WTC11 (cell line): Measurements from ENCODE around the gene RPP14. TPM values are rescaled to one million over a fixed set of nuclear protein-coding genes. Genes with fewer than 3 reads are reported as not detected.

Source experiments
- ATAC-seq: fragments of 200-7000 bp; cut with Tn5 transposase; 2 replicates; pipeline ENCODE4 v1.10.0; 2021; ENCODE audit warnings: mild to moderate bottlenecking, moderate library complexity
- CTCF ChIA-PET: fragments of 300-600 bp; sonication (Branson Sonifier 250); formaldehyde crosslinking; loops from one replicate; lab custom pipeline; 2021; ENCODE audit warnings: antibody characterized with exemption; lab: Charles Lee
- POLR2A ChIA-PET: fragments of 350-600 bp; sonication (Branson Sonifier 250); formaldehyde crosslinking; loops from one replicate; lab custom pipeline; 2021; ENCODE audit warnings: antibody characterized with exemption; lab: Charles Lee
- DNase-seq: peaks from one replicate; pipeline ENCODE4 v3.0.0; 2021; ENCODE audit warnings: low spot score
- H3K27ac Mint-ChIP-seq: 2 replicates; pipeline ENCODE4 v1.8.0; 2021; ENCODE audit warnings: mixed read lengths
- H3K27me3 Mint-ChIP-seq: 2 replicates; pipeline ENCODE4 v1.8.0; 2021; ENCODE audit warnings: low read depth, mild to moderate bottlenecking, moderate library complexity, mixed read lengths
- H3K36me3 Mint-ChIP-seq: 2 replicates; pipeline ENCODE4 v1.8.0; 2021; ENCODE audit warnings: mixed read lengths
- H3K4me1 Mint-ChIP-seq: 2 replicates; pipeline ENCODE4 v1.8.0; 2022; ENCODE audit warnings: mixed read lengths
- H3K4me3 Mint-ChIP-seq: 2 replicates; pipeline ENCODE4 v1.8.0; 2021; ENCODE audit warnings: mild to moderate bottlenecking, moderate library complexity, mixed read lengths
- H3K9me3 Mint-ChIP-seq: 2 replicates; pipeline ENCODE4 v1.8.0; 2021; ENCODE audit warnings: mixed read lengths
- AR ChIP-seq: fragments of 250-450 bp; sonication (Bioruptor Pico); IDR thresholded peaks from 2 replicates; pipeline ENCODE4 v1.9.0; 2021; ENCODE audit warnings: mild to moderate bottlenecking
- ATF2 ChIP-seq: sonication (generic); formaldehyde crosslinking; IDR thresholded peaks from 2 replicates; pipeline ENCODE4 v1.8.1; 2022; ENCODE audit warnings: low read depth, missing genetic modification reagents, borderline replicate concordance
- ESRRA ChIP-seq: sonication (generic); formaldehyde crosslinking; IDR thresholded peaks from 2 replicates; pipeline ENCODE4 v1.8.1; 2022; ENCODE audit warnings: mild to moderate bottlenecking, missing genetic modification reagents, borderline replicate concordance
- FOXJ3 ChIP-seq: sonication (generic); formaldehyde crosslinking; IDR thresholded peaks from 2 replicates; pipeline ENCODE4 v1.9.0; 2021; ENCODE audit warnings: missing genetic modification reagents, mild to moderate bottlenecking, borderline replicate concordance
- KAT7 ChIP-seq: sonication (generic); formaldehyde crosslinking; IDR thresholded peaks from 2 replicates; pipeline ENCODE4 v1.8.1; 2023; ENCODE audit warnings: missing genetic modification reagents, mild to moderate bottlenecking, borderline replicate concordance
- PRRX2 ChIP-seq: fragments of 250-450 bp; sonication (Bioruptor Pico); IDR thresholded peaks from 2 replicates; pipeline ENCODE4 v1.8.0; 2021; ENCODE audit warnings: mild to moderate bottlenecking
- SOX15 ChIP-seq: fragments of 250-450 bp; sonication (Bioruptor Pico); IDR thresholded peaks from 2 replicates; pipeline ENCODE4 v1.9.0; 2021; ENCODE audit warnings: mild to moderate bottlenecking
- TP53 ChIP-seq: sonication (generic); formaldehyde crosslinking; IDR thresholded peaks from 2 replicates; pipeline ENCODE4 v1.8.1; 2023; ENCODE audit warnings: mild to moderate bottlenecking, missing genetic modification reagents
- ZBTB43 ChIP-seq: sonication (generic); formaldehyde crosslinking; IDR thresholded peaks from 2 replicates; pipeline ENCODE4 v1.8.1; 2023; ENCODE audit warnings: mild to moderate bottlenecking, missing genetic modification reagents
- ZNF423 ChIP-seq: fragments of 250-450 bp; sonication (Bioruptor Pico); IDR thresholded peaks from 2 replicates; pipeline ENCODE4 v2.1.2; 2022; ENCODE audit warnings: mild to moderate bottlenecking, moderate library complexity
- ZSCAN18 ChIP-seq: fragments of 250-450 bp; sonication (Bioruptor Pico); IDR thresholded peaks from 2 replicates; pipeline ENCODE4 v2.1.2; 2022; ENCODE audit warnings: mild to moderate bottlenecking, moderate library complexity
- total RNA-seq: library from RNA; stranded (reverse); gene quantifications from 3 replicates; pipeline ENCODE4 v1.2.3, GENCODE V29; 2021
- TF ChIP-seq, protein P1 (sequence below): sonication (generic); formaldehyde crosslinking; IDR thresholded peaks from 2 replicates; pipeline ENCODE4 v1.8.1; 2023; ENCODE audit warnings: mild to moderate bottlenecking, missing genetic modification reagents, borderline replicate concordance
- TF ChIP-seq, protein P2 (sequence below): sonication (generic); formaldehyde crosslinking; IDR thresholded peaks from 2 replicates; pipeline ENCODE4 v1.8.1; 2023; ENCODE audit warnings: mild to moderate bottlenecking, moderate library complexity, missing genetic modification reagents
- TF ChIP-seq, protein P3 (sequence below): sonication (generic); formaldehyde crosslinking; conservative IDR thresholded peaks from 2 replicates; pipeline ENCODE4 v1.8.1; 2023; ENCODE audit warnings: mild to moderate bottlenecking, low read depth, missing genetic modification reagents, moderate library complexity

The RPP14 gene
- total RNA-seq, 1 experiment from 2014 or later = 17.9 TPM

DNA sequence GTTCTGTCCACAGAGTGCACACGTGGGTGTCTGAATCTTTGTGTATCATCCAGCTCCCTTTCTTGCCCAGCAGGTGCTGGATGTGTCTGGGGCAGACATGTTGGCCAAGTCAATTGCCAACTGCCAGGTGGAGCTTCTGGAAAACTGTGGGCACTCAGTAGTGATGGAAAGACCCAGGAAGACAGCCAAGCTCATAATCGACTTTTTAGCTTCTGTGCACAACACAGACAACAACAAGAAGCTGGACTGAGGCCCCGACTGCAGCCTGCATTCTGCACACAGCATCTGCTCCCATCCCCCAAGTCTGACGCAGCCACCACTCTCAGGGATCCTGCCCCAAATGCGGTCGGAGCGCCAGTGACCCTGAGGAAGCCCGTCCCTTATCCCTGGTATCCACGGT lies 12.5 kb upstream of the RPP14 start:
- Mint-ChIP-seq H3K4me1 (peaks cover 4% of the 10 kb centered on the region; the same call in 1 of the 2 replicates), H3K27me3 (no peaks in the 10 kb centered on the region; the same call in 1 of the 2 replicates), H3K36me3 (peaks cover 10% of the 10 kb centered on the region), H3K4me3 (no peak overlapping the region), H3K27ac (no peak overlapping the region), H3K9me3 (peaks cover 13% of the 10 kb centered on the region; the same call in 1 of the 2 replicates)
- CTCF ChIA-PET = interaction anchor here (1.6 to 2.1 kb wide), 2 partner anchors 13 to 106 kb away, joined by 5 to 6 read pairs; partner anchors contain the start of genes HTD2 and RPP14
- ATAC-seq (no peak), DNase-seq (no peak)
- POLR2A ChIA-PET = no interaction called here
- no peak for TF ChIP-seq AR (CRISPR knock-in tag)
- no peak for TF ChIP-seq ZNF423 (CRISPR knock-in tag)
- TF ChIP-seq, protein P1, sequence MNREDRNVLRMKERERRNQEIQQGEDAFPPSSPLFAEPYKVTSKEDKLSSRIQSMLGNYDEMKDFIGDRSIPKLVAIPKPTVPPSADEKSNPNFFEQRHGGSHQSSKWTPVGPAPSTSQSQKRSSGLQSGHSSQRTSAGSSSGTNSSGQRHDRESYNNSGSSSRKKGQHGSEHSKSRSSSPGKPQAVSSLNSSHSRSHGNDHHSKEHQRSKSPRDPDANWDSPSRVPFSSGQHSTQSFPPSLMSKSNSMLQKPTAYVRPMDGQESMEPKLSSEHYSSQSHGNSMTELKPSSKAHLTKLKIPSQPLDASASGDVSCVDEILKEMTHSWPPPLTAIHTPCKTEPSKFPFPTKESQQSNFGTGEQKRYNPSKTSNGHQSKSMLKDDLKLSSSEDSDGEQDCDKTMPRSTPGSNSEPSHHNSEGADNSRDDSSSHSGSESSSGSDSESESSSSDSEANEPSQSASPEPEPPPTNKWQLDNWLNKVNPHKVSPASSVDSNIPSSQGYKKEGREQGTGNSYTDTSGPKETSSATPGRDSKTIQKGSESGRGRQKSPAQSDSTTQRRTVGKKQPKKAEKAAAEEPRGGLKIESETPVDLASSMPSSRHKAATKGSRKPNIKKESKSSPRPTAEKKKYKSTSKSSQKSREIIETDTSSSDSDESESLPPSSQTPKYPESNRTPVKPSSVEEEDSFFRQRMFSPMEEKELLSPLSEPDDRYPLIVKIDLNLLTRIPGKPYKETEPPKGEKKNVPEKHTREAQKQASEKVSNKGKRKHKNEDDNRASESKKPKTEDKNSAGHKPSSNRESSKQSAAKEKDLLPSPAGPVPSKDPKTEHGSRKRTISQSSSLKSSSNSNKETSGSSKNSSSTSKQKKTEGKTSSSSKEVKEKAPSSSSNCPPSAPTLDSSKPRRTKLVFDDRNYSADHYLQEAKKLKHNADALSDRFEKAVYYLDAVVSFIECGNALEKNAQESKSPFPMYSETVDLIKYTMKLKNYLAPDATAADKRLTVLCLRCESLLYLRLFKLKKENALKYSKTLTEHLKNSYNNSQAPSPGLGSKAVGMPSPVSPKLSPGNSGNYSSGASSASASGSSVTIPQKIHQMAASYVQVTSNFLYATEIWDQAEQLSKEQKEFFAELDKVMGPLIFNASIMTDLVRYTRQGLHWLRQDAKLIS (CRISPR knock-in tag) = no peak
- TF ChIP-seq ESRRA (CRISPR knock-in tag) = no peak
- TF ChIP-seq, protein P2, sequence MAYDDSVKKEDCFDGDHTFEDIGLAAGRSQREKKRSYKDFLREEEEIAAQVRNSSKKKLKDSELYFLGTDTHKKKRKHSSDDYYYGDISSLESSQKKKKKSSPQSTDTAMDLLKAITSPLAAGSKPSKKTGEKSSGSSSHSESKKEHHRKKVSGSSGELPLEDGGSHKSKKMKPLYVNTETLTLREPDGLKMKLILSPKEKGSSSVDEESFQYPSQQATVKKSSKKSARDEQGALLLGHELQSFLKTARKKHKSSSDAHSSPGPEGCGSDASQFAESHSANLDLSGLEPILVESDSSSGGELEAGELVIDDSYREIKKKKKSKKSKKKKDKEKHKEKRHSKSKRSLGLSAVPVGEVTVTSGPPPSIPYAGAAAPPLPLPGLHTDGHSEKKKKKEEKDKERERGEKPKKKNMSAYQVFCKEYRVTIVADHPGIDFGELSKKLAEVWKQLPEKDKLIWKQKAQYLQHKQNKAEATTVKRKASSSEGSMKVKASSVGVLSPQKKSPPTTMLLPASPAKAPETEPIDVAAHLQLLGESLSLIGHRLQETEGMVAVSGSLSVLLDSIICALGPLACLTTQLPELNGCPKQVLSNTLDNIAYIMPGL (CRISPR knock-in tag) = no peak
- no peak for TF ChIP-seq TP53 (CRISPR knock-in tag)
- no peak for TF ChIP-seq SOX15 (CRISPR knock-in tag)
- TF ChIP-seq ATF2 (CRISPR knock-in tag) = no peak
- TF ChIP-seq FOXJ3 (CRISPR knock-in tag) = no peak
- no peak for TF ChIP-seq KAT7 (CRISPR knock-in tag)
- TF ChIP-seq, protein P3, sequence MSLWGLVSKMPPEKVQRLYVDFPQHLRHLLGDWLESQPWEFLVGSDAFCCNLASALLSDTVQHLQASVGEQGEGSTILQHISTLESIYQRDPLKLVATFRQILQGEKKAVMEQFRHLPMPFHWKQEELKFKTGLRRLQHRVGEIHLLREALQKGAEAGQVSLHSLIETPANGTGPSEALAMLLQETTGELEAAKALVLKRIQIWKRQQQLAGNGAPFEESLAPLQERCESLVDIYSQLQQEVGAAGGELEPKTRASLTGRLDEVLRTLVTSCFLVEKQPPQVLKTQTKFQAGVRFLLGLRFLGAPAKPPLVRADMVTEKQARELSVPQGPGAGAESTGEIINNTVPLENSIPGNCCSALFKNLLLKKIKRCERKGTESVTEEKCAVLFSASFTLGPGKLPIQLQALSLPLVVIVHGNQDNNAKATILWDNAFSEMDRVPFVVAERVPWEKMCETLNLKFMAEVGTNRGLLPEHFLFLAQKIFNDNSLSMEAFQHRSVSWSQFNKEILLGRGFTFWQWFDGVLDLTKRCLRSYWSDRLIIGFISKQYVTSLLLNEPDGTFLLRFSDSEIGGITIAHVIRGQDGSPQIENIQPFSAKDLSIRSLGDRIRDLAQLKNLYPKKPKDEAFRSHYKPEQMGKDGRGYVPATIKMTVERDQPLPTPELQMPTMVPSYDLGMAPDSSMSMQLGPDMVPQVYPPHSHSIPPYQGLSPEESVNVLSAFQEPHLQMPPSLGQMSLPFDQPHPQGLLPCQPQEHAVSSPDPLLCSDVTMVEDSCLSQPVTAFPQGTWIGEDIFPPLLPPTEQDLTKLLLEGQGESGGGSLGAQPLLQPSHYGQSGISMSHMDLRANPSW (CRISPR knock-in tag) = no peak

DNA sequence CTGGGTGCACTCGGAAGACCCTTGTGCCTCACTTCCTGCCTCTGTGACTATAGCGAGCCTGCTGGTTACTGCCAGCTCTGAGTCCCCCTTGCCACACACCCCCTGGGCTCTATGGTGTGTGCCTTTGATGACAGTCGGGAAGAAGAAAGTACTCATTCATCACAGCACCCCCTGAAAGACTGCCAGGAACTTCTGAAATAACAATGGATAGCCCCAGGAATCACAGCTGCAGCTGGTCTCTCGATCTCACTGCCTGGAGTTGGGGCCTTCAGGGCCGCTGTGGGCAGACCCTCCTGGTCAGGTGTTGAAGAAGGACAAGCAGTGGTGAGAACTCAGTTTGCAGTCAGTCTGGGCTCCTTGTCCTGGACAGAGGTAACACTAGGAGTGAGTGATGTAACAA lies 9.8 kb upstream of the RPP14 start:
- Mint-ChIP-seq H3K4me3 (no peak overlapping the region), H3K36me3 (peaks cover 7% of the 10 kb centered on the region), H3K4me1 (peaks cover 9% of the 10 kb centered on the region), H3K9me3 (peaks cover 13% of the 10 kb centered on the region; the same call in 1 of the 2 replicates), H3K27ac (0 out of 2 replicates have a peak overlapping the region, but pooled peaks have one; percentile 19), H3K27me3 (peaks cover 1% of the 10 kb centered on the region)
- POLR2A ChIA-PET = no interaction called here
- no peak for ATAC-seq
- TF ChIP-seq ZSCAN18 (CRISPR knock-in tag) (no peak), ZNF423 (CRISPR knock-in tag) (peak; percentile 38; the same call in 1 of the 2 replicates), SOX15 (CRISPR knock-in tag) (no peak), ZBTB43 (CRISPR knock-in tag) (no peak), PRRX2 (no peak)
- CTCF ChIA-PET = interaction anchor here (1.1 to 7.9 kb wide), 4 partner anchors 11 to 118 kb away, joined by 6 to 126 read pairs (median 22); partner anchors contain the start of genes HTD2 and RPP14
- DNase-seq = no peak
